KMS-11 (cell line): ENCODE results near the gene RAB26.

Experiments
- H2AFZ ChIP-seq: fragments of 200-600 bp; sonication (generic); 2 replicates; pipeline ENCODE4 v1.6.1; 2016; ENCODE audit warnings: antibody characterized with exemption, mixed run types, low read depth
- H3K27ac ChIP-seq: fragments of 200-600 bp; sonication (generic); 2 replicates; pipeline ENCODE4 v1.6.1; 2016; ENCODE audit warnings: mild to moderate bottlenecking, mixed run types
- H3K27me3 ChIP-seq: fragments of 200-600 bp; sonication (generic); 2 replicates; pipeline ENCODE4 v1.6.1; 2017; ENCODE audit warnings: mild to moderate bottlenecking, low read depth, mixed run types, moderate library complexity; ENCODE audit not compliant: insufficient read depth
- H3K36me3 ChIP-seq: fragments of 200-600 bp; sonication (generic); 2 replicates; pipeline ENCODE4 v1.6.1; 2017; ENCODE audit warnings: mild to moderate bottlenecking, mixed run types; ENCODE audit not compliant: insufficient read depth
- H3K4me1 ChIP-seq: fragments of 200-600 bp; sonication (generic); 2 replicates; pipeline ENCODE4 v1.6.1; 2016; ENCODE audit warnings: mild to moderate bottlenecking, low read depth, mixed run types; ENCODE audit not compliant: poor library complexity, severe bottlenecking
- H3K4me2 ChIP-seq: fragments of 200-600 bp; sonication (generic); 2 replicates; pipeline ENCODE4 v1.7.0; 2016; ENCODE audit warnings: mild to moderate bottlenecking, mixed run types
- H3K4me3 ChIP-seq: fragments of 200-600 bp; sonication (generic); IDR thresholded peaks from 2 replicates; pipeline ENCODE4 v1.6.1; 2017; ENCODE audit warnings: low read depth, low read length, mixed read lengths; ENCODE audit not compliant: insufficient read depth
- H3K79me2 ChIP-seq: fragments of 200-600 bp; sonication (generic); 2 replicates; pipeline ENCODE4 v1.6.1; 2016; ENCODE audit warnings: low read depth, mixed run types; ENCODE audit not compliant: insufficient read depth
- H3K9ac ChIP-seq: fragments of 200-600 bp; sonication (generic); 2 replicates; pipeline ENCODE4 v1.6.1; 2016; ENCODE audit warnings: mild to moderate bottlenecking, mixed run types
- H4K20me1 ChIP-seq: fragments of 200-600 bp; sonication (generic); 2 replicates; pipeline ENCODE4 v1.6.1; 2016; ENCODE audit warnings: mild to moderate bottlenecking, mixed run types; ENCODE audit not compliant: insufficient read depth
- TF ChIP-seq, protein P1 (sequence below): fragments of 200-600 bp; sonication (generic); conservative IDR thresholded peaks from 2 replicates; pipeline ENCODE4 v1.6.1; 2017; ENCODE audit warnings: low read depth, mild to moderate bottlenecking, antibody characterized with exemption, low read length, moderate library complexity, mixed read lengths

The RAB26 gene

DNA sequence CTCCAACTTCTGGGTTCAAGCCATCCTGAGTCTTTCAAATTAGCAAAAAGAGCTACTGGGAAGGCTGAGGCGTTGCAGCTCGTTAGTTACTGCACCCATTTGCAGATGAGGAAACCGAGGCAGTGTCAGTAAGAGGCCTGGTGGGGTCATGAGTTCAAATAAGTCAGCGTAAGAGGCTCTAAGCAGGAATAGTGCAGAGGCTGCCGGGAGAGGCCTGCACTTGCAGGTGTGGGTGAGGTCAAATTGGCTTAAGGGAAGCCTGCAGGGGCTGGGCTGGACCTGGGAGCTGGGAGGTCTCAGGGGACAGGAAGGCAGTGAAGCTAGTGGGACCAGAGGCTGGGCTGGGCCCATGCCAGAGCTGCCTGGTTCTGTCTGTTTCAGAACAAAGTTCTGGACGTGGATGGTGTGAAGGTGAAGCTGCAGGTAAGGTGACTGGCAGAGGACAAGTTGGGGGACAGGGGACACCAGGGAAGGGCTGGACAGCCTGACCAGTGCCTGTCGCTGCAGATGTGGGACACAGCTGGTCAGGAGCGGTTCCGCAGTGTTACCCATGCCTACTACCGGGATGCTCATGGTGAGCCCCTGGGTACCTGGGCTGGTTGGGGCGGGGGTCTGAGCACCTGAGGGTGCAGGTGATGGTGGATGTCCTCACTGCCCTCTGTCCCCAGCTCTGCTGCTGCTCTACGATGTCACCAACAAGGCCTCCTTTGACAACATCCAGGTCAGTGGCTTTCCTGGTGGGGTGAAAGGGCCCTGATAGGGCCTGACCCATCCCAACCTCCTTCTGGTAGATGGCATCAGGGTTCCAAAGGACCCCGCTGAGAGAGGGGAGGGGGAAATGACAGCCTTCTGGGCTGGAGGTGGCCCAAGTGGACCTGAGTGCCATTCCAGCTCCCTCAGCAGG, 3.0 kb downstream of the RAB26 start:
- Histone ChIP-seq H3K4me2 (peak overlapping the region; percentile 98; the same call in 1 of the 2 replicates), H3K4me3 (no peak overlapping the region), H3K4me1 (peaks cover 53% of the 10 kb centered on the region), H3K36me3 (peaks cover 7% of the 10 kb centered on the region; the same call in 1 of the 2 replicates), H3K79me2 (peaks cover 31% of the 10 kb centered on the region), H2AFZ (no peak overlapping the region), H3K27me3 (no peaks in the 10 kb centered on the region), H3K27ac (peak overlapping the region; percentile 3; the same call in 1 of the 2 replicates), H4K20me1 (peaks cover 33% of the 10 kb centered on the region), H3K9ac (no peak overlapping the region; the same call in 1 of the 2 replicates)
- TF ChIP-seq, protein P1, sequence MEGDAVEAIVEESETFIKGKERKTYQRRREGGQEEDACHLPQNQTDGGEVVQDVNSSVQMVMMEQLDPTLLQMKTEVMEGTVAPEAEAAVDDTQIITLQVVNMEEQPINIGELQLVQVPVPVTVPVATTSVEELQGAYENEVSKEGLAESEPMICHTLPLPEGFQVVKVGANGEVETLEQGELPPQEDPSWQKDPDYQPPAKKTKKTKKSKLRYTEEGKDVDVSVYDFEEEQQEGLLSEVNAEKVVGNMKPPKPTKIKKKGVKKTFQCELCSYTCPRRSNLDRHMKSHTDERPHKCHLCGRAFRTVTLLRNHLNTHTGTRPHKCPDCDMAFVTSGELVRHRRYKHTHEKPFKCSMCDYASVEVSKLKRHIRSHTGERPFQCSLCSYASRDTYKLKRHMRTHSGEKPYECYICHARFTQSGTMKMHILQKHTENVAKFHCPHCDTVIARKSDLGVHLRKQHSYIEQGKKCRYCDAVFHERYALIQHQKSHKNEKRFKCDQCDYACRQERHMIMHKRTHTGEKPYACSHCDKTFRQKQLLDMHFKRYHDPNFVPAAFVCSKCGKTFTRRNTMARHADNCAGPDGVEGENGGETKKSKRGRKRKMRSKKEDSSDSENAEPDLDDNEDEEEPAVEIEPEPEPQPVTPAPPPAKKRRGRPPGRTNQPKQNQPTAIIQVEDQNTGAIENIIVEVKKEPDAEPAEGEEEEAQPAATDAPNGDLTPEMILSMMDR: no peak

DNA sequence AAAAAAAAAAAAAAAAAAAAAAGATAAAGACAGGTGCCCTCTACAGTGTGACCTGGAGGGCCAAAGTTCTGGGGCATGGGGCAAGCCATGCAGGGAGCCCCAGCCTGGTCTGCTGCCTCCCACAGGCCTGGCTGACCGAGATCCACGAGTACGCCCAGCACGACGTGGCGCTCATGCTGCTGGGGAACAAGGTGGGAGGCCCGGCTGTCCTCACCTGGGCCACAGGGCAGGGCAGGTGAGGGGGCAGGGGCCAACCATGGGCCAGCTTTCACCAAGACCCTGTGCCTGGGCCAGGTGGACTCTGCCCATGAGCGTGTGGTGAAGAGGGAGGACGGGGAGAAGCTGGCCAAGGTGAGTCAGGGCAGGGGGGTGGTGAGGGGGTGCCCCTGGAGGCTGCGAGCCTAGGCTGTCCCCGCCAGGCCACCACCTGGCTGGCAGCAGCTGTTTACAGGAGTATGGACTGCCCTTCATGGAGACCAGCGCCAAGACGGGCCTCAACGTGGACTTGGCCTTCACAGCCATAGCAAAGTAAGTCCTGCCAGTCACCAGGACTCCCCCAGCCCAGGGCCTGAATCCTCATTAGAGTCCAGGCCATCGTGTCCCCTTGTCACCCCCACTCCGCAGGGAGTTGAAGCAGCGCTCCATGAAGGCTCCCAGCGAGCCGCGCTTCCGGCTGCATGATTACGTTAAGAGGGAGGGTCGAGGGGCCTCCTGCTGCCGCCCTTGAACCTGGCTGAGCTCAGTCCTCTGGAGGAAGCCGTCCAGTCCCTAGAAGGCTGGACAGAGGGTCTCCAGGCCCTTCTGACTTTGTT, 4.5 kb downstream of the RAB26 start:
- H3K4me3 ChIP-seq: no peak overlapping the region
- H3K27me3 ChIP-seq: no peaks in the 10 kb centered on the region
- peaks cover 64% of the 10 kb centered on the region for H3K4me1 ChIP-seq
- H3K79me2 ChIP-seq: peaks cover 46% of the 10 kb centered on the region
- H3K4me2 ChIP-seq: peak overlapping the region; percentile 98
- peak overlapping the region; percentile 96 for H3K9ac ChIP-seq
- TF ChIP-seq, protein P1: no peak
- H4K20me1 ChIP-seq: peaks cover 33% of the 10 kb centered on the region
- H3K27ac ChIP-seq: peak overlapping the region; percentile 78; the same call in 1 of the 2 replicates
- H2AFZ ChIP-seq: no peak overlapping the region
- H3K36me3 ChIP-seq: peaks cover 7% of the 10 kb centered on the region; the same call in 1 of the 2 replicates

DNA sequence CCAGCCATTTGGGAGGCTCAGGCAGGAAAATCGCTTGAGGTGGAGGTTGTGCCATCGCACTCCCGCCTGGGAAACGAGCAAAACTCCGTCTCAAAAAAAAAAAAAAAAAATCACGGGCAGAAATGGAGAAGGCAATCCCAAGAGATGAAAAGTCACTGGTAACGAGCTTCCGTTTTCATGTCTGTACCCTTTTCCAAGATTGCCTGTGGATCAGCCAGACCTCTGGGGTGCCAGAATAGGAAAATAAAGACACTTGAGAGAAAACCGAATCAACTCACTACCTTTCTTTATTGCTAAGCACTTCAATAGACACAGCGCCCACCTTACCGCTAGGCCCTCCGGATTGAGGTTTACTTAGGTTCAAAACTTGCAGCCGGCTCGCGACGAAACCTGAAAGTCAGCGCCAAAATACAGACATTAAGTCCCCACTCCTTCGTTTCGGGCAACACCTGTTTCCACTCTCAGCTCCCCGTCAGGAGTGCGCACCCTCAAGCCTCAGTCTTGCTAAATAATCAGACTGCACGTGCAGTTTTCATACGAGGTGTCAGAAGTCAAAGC, 6.2 kb downstream of the RAB26 start:
- peaks cover 7% of the 10 kb centered on the region; the same call in 1 of the 2 replicates for H3K36me3 ChIP-seq
- H3K4me1 ChIP-seq: peaks cover 54% of the 10 kb centered on the region
- peaks cover 33% of the 10 kb centered on the region for H4K20me1 ChIP-seq

More for the DNA sequence above, 6.2 kb downstream of the RAB26 start:
- TF ChIP-seq, protein P1: 0 out of 2 replicates have a peak, but pooled peaks have one; percentile 18
- Histone ChIP-seq H3K9ac (peak overlapping the region; percentile 96), H3K4me3 (peak overlapping the region; percentile 28), H3K27ac (peak overlapping the region; percentile 78), H3K4me2 (peak overlapping the region; percentile 98), H2AFZ (no peak overlapping the region), H3K79me2 (peaks cover 63% of the 10 kb centered on the region), H3K27me3 (no peaks in the 10 kb centered on the region)
